ENCODE data around the gene COL5A2.

COL5A2 gene

DNA sequence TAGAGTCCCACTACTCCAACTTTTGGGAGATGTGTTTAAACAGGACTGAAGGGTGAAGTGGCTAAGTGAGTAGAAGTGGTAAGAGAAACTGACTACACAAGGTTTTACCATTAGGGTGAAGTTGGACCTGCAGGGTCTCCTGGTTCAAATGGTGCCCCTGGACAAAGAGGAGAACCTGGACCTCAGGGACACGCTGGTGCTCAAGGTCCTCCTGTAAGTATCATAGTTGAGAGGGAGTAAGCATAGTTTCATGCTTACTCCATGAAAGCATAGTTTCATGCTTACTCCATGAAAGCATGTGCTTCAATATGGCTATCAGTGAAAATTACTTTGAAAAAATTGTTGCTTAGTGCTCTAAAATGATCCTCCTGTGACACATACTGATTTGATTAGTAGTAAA, 186.3 kb downstream of the COL5A2 start:
- DNase-seq (ENCODE audit: low read depth) = no peak

DNA sequence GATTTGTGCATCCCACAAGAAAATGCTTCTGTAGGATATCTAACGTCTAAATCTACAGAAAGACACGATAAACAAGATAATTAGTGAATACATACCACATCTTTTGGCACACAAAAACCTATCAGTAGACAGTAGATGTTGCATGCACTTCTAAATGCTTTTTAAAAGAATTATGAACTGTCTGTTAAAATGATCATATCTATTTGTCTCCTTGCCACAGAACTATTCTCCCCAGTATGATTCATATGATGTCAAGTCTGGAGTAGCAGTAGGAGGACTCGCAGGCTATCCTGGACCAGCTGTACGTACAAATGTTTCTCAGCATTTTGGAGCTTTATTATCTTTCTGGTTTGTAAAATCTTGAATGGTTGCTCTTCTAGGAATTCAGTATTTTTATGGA, 192.7 kb downstream of the COL5A2 start:
- DNase-seq (ENCODE audit: low read depth) = no peak

DNA sequence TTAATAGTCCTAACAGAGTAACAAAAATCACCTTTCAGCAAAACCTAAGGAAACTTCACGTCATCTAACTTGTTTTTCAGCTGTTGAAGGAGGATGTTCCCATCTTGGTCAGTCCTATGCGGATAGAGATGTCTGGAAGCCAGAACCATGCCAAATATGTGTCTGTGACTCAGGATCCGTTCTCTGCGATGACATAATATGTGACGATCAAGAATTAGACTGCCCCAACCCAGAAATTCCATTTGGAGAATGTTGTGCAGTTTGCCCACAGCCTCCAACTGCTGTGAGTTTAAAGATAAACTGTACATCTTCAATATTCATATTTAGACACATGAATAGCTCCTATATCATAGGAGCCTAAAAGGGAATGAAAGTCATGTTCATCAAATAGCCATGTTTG, 194.9 kb downstream of the COL5A2 start:
- DNase-seq (ENCODE audit: low read depth) = no peak

DNA sequence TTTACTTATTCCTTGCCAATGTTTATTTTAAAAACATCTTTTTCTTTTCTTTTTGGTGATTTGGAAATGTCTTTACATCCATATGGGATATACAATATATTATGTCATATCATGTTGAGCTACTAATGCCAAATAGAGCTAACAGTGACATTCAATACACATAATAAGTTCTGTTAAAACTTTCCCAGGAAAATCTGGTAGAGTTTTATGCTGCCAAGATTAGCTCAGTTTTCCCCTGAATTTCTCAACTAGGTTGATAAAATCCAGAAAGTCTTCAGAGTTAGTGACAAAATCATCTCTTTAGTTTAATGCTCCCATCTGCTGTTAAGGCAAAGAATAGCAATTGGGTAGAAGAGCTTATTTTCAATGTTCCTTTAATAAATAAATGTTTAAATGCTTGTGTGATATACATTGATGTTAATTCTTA, 195.5 kb downstream of the COL5A2 start:
- DNase-seq (ENCODE audit: low read depth) = no peak

DNA sequence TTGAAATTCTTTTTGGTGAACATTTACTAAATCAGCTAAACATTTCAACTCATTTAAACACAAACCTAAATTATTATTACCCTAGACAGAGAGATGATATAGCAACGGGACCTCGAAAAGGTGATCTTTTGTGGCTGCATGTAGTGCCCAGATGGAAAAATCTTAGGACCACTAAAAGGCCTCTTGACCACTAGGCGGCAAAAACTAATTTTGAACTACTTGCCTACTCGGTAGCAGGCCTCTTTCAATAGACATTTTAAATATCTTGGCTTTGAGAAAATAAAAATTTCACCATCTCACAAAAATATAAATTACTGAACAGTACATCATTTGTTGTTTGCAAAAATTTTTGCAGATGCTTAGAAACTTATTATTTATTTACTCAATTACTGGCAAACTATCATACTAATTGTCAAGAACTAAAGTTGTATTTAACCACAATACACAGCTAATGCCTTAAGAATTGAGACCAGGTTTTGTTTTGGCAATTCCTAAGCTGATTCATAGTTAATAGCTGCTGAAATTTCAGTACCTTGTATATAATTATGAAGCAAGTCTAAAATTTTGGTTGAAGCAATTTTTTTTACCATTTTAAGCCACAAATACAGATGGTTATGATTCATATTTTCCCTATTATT, 196.0 kb downstream of the COL5A2 start:
- DNase-seq (ENCODE audit: low read depth) = no peak

Measured in stimulated activated CD8-positive, alpha-beta memory T cell treated with anti-CD3 and anti-CD28 coated beads, Interleukin-15, amount 100 ng/mL, for 24 hours (primary cell).